Tibial artery (tissue), 4 donors: ENCODE data around the gene THBD.

Experiments used
- DNase-seq, 2 donors: peaks; one replicate each; pipeline ENCODE4 v3.0.0-alpha.2; 2019
- H3K27ac ChIP-seq, 2 donors: fragments of 200-600 bp; sonication (generic) in 1 of 2; 1 replicate in 1 of 2; 2 replicates in 1 of 2; pipeline ENCODE4 v1.5.1; 2018 to 2019; ENCODE audit warnings: mild to moderate bottlenecking in 1 of 2
- H3K27me3 ChIP-seq, 2 donors: fragments of 200-600 bp; sonication (generic) in 1 of 2; one replicate each; pipeline versions ENCODE4 v1.5.1 to v1.6.0; 2016 to 2019
- H3K36me3 ChIP-seq, 3 donors: fragments of 200-600 bp; sonication (generic) in 2 of 3; one replicate each; pipeline ENCODE4 v1.5.1; 2016 to 2019; ENCODE audit warnings: mild to moderate bottlenecking in 2 of 3
- H3K4me1 ChIP-seq, 4 donors: fragments of 200-600 bp; sonication (generic) in 2 of 4; 1 replicate in 3 of 4; 2 replicates in 1 of 4; pipeline ENCODE4 v1.5.1; 2016 to 2019
- H3K4me3 ChIP-seq, 2 donors: fragments of 200-600 bp; sonication (generic) in 1 of 2; 1 replicate in 1 of 2; 2 replicates in 1 of 2; pipeline ENCODE4 v1.5.1; 2018 to 2019; ENCODE audit warnings: mild to moderate bottlenecking in 2 of 2
- H3K9me3 ChIP-seq, 3 donors: fragments of 200-600 bp; sonication (generic) in 1 of 3; one replicate each; pipeline ENCODE4 v1.5.1; 2016 to 2019
- intact Hi-C: fragments of 100-400 bp; cut with DNase I; formaldehyde crosslinking; loops from one replicate; pipeline ENCODE4 v1.15.0; 2023; ENCODE audit warnings: low total_unique reads
- TF ChIP-seq, protein P1 (sequence below), 2 experiments: fragments of 200-600 bp in 1 of 2; fragments of 450-650 bp in 1 of 2; IDR thresholded peaks; one replicate each; pipeline ENCODE4 v1.5.1; 2017 to 2019; ENCODE audit warnings: antibody characterized with exemption in 2 of 2, mild to moderate bottlenecking in 1 of 2, moderate library complexity in 1 of 2

THBD gene

DNA sequence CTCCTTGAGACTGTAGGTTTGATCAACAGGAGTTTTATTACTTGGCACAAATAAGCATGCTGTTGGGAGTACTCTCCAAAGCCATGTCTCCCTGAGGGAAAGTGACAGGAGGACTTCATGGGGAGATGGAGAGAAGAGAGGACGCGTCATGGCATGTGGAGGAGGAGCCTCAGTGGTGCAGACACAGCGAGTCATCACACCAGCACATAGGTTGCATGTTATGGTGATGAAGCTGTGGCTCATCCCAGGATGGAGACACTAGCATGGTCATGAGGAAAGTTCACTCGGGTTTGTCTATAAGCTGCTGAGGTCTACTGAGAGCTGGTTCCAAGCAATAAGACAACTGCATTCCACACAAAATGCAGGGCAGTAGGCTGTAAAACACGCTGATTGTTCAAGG, 27.5 kb downstream of the THBD start:
- no peaks in the 10 kb centered on the region for H3K27me3 ChIP-seq
- DNase-seq = no peak
- TF ChIP-seq, protein P1, sequence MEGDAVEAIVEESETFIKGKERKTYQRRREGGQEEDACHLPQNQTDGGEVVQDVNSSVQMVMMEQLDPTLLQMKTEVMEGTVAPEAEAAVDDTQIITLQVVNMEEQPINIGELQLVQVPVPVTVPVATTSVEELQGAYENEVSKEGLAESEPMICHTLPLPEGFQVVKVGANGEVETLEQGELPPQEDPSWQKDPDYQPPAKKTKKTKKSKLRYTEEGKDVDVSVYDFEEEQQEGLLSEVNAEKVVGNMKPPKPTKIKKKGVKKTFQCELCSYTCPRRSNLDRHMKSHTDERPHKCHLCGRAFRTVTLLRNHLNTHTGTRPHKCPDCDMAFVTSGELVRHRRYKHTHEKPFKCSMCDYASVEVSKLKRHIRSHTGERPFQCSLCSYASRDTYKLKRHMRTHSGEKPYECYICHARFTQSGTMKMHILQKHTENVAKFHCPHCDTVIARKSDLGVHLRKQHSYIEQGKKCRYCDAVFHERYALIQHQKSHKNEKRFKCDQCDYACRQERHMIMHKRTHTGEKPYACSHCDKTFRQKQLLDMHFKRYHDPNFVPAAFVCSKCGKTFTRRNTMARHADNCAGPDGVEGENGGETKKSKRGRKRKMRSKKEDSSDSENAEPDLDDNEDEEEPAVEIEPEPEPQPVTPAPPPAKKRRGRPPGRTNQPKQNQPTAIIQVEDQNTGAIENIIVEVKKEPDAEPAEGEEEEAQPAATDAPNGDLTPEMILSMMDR (IDR thresholded peaks at IDR 0.05) = no peak
- H3K27ac ChIP-seq = no peak overlapping the region
- no peaks in the 10 kb centered on the region for H3K9me3 ChIP-seq
- no peaks in the 10 kb centered on the region for H3K36me3 ChIP-seq
- no peaks in the 10 kb centered on the region for H3K4me1 ChIP-seq
- no peak overlapping the region for H3K4me3 ChIP-seq
- intact Hi-C loops = no loop called here

DNA sequence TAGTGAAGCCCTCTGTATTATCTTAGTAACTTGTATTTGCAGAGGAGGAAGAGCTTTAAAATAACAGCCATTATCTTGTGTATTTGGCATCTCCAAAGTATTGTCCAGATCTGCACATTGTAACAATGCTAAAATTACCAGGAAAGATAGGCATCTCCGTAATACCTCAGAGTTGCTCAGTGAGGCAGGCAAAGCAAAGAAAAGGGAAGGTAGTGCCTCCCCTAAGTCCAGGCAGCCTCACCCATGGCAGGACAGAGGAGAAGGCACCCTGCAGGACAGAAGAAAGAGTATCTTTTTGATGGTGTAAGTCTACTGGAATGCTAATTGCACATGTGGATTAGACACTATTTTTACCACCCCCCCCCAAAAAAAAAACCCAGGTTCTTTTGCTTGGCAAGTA, 27.9 kb downstream of the THBD start:
- TF ChIP-seq, protein P1 (IDR thresholded peaks at IDR 0.05) = no peak
- H3K9me3 ChIP-seq = no peaks in the 10 kb centered on the region
- H3K36me3 ChIP-seq = no peaks in the 10 kb centered on the region
- DNase-seq = no peak
- no peak overlapping the region for H3K4me3 ChIP-seq
- H3K27me3 ChIP-seq = no peaks in the 10 kb centered on the region
- no peaks in the 10 kb centered on the region for H3K4me1 ChIP-seq
- H3K27ac ChIP-seq = no peak overlapping the region
- intact Hi-C loops = no loop called here

DNA sequence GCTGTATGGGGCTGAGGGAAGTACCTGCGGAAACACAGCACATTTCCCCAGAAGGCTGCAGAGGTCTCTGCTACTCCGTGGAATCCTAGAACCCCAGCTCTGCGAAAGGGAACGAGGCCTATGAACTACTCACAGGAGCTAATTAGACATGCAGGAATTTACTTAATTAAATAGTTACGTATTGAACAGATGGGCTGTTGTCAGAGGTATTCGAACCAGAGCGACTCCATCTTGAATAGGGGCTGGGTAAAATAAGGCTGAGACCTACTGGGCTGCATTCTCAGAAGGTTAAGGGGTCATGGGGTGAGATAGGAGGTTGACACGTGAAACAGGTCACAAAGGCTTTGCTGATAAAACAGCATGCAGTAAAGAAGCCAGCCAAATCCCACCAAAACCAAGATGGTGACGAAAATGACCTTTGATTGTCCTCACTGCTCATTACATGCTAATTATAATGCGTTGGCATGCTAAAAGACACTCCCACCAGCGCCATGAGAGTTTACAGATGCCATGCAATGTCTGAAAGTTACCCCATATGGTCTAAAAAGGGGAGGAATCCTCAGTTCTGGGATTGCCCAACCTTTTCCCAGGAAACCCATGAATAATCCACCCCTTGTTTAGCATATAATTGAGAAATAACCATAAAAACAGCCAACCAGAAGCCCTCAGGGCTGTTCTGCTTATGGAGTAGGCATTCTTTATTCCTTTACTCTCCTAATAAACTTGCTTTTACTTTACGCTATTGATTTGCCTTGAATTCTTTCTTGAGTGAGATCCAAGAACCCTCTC, 29.0 kb downstream of the THBD start:
- Histone ChIP-seq H3K27ac (no peak overlapping the region), H3K4me3 (no peak overlapping the region), H3K9me3 (no peaks in the 10 kb centered on the region), H3K36me3 (no peaks in the 10 kb centered on the region), H3K4me1 (no peaks in the 10 kb centered on the region), H3K27me3 (no peaks in the 10 kb centered on the region)
- no peak for DNase-seq
- intact Hi-C loops = no loop called here
- TF ChIP-seq, protein P1 (IDR thresholded peaks at IDR 0.05) = no peak

DNA sequence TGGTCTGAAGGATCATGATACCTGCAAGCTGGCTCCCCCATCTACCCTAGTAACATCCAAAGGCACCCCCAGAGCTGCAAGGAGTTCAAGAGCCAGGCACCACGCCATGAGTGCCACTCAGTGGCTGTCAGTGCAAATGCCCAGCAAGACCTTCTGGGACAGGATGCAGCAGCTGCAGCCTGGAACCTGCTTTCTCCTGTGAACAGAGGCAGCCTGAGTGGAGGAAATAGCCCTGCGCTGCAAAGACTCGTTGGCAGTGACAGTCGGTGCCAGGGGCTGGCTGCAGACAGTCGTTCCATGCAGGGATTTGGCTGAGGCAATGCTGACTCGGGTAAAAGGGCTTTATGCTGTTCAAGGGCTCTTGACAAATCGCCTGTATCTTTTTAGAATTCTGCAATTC, 30.1 kb downstream of the THBD start:
- Histone ChIP-seq H3K9me3 (no peaks in the 10 kb centered on the region), H3K27ac (no peak overlapping the region), H3K36me3 (no peaks in the 10 kb centered on the region), H3K27me3 (no peaks in the 10 kb centered on the region), H3K4me3 (no peak overlapping the region), H3K4me1 (no peaks in the 10 kb centered on the region)
- TF ChIP-seq, protein P1 (IDR thresholded peaks at IDR 0.05) = no peak
- no peak for DNase-seq
- intact Hi-C loops = no loop called here

DNA sequence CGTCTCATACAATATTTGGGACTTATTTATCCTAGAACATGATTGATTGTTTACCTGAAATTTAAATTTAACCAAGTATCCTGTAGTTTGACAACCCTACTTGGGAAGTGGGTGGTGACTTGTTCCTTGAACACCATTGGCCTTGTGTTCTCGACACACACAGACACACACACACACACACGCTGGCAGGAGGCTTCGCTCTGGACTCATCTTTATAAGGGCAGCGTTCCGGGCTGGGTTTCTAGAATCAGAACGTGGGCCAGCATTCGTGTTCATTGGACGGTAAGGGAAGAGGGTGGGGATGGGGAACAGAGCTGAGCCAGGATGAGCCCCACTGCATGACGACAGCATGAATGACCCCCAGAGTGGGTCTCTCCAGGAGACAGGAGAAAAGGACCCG, 30.5 kb downstream of the THBD start:
- TF ChIP-seq, protein P1 (IDR thresholded peaks at IDR 0.05) = no peak
- DNase-seq = no peak
- Histone ChIP-seq H3K36me3 (no peaks in the 10 kb centered on the region), H3K27me3 (no peaks in the 10 kb centered on the region), H3K27ac (no peak overlapping the region), H3K4me1 (no peaks in the 10 kb centered on the region), H3K9me3 (no peaks in the 10 kb centered on the region), H3K4me3 (no peak overlapping the region)
- intact Hi-C loops = no loop called here
